ENCODE results near the gene POLR2A.
A peak's percentile ranks its signal among the peaks of the same experiment; 100 is the strongest.
"Not testable (repeated sequence)": the region's sequence is repeated elsewhere in the genome, so short reads cannot be mapped to it uniquely, and the experiment has no call there.

POLR2A gene

DNA sequence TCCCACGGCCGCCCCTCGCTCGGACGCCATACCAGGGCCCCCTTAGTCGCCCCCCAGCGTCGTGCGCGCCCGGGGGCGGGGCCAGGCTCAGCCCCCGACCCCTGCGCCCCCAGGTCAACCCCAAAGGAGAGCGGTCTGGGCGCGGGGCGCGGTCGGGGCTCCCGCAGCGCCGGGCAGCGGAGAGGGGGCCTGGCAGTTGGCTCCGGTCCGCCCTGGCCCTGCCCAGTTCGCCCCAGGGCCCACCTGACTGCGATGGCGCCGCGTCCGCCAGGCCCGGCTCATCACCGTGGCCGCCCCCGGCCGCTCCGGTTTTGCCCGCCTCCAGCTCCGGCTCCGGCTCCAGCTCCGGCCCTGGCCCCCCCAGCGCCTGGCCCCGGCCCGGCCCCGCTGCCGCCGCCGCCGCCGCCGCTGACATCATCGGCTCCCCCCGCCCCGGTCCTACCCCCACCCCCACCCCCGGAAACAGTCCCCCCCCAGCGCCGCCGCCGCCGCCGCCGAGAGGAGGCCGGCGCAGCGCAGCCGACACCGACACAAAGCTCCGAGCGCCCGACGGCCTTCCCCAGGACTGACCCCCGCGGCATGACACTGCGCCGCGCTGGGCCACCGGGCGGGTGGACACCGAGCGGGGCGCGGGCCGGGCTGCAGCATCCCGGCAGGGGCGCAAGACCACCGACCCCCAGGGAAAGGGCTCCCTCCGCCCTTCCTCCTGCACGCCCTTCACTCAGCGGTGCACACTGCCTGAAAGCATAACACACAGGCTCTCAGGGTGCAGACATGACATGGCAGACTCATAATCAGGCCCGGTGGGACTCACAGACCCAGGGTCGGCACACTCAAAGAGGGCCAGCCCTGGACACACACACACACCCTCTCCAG is 4.7 kb upstream of the POLR2A start, which contains the start of gene ZBTB4:
Gene ZBTB4 (minus strand): TSS at position 419 of the 876 bp plus-strand sequence. CDS start 12,830 bp downstream, outside the sequence.
- DNase-seq (ENCODE audit: low spot score): peak; percentile 92

DNA sequence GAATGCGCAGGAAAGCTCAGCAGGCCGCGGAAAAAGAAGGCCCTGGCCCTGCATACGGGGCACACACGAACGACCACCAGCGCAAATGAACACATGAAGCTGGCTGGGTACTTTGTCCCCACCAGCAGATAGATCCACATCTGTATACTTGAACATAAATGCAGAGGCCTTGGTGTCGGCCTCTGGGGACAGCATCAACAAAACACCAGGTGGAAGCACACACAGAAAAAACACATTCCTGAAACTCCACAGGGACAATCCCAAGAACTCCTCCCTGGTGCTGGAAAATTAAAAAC is 4.1 kb upstream of the POLR2A start:
- peak; percentile 24 for DNase-seq (ENCODE audit: low spot score)

DNA sequence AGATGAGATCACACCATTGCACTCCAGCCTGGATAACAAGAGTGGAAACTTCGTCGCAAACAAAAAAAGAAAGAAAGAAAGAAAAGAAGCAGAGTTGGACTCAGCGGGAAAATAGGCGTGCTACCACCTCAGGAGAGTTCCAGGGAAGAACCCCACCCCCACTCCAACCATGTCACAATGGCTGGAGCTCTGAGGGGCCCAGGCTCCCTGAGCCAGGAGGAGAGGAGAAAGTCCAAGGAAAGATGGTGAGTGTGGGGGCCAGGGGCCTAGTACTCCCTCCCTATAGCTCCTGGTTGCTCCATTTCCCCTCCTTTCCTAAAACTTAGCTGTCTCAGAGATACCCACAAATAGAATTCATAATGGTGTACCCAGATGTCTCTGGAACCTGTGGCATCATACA is 2.9 kb upstream of the POLR2A start, which contains the start of gene SLC35G6:
Gene SLC35G6 (plus strand): TSS at position 172 of the 400 bp plus-strand sequence. CDS start 71 bp downstream, at position 243.
- not testable (repeated sequence) for DNase-seq (ENCODE audit: low spot score)

DNA sequence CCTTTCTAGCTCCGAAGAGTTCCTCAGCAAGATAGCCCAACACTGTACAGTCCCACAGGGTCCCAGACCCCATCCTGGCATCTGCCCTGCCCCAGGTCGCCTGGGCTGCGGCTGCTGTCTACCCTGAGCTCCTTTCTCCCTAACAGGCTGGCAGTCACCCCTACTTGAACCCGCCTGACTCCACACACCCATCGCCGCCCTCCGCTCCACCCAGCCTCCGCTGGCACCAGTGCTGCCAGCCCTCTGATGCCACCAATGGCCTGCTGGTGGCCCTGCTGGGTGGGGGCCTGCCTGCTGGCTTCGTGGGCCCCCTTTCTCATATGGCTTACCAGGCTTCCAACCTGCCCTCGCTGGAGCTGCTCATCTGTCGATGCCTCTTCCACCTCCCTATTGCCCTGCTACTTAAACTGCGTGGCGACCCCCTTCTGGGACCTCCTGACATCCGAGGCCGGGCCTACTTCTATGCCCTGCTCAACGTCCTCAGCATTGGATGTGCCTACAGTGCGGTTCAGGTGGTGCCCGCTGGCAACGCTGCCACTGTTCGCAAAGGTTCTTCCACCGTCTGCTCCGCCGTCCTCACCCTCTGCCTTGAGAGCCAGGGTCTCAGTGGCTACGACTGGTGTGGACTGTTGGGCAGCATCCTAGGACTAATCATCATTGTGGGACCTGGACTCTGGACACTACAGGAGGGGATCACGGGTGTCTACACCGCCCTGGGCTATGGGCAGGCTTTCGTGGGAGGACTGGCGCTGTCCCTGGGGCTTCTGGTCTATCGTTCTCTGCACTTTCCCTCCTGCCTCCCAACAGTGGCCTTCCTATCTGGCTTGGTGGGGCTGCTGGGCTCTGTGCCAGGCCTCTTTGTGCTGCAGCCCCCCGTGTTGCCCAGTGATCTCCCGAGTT is 2.1 kb upstream of the POLR2A start:
- not testable (repeated sequence) for DNase-seq (ENCODE audit: low spot score)

DNA sequence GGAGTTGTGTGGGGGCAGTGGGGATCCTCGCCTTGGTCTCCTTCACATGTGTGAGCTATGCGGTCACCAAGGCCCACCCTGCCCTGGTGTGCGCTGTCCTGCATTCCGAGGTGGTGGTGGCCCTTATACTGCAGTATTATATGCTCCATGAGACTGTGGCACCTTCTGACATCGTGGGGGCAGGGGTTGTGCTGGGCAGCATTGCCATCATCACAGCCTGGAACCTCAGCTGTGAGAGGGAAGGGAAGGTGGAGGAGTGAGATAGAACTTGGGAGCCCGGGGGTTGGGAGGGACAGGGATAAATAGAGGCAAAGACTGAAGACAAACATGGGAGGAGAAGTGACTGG is 1.5 kb upstream of the POLR2A start:
- DNase-seq (ENCODE audit: low spot score): not testable (repeated sequence)

GRCh38 chr17:7483255-7484066 is 705 bp upstream of the POLR2A start:
- DNase-seq (ENCODE audit: low spot score): peak; percentile 91

DNA sequence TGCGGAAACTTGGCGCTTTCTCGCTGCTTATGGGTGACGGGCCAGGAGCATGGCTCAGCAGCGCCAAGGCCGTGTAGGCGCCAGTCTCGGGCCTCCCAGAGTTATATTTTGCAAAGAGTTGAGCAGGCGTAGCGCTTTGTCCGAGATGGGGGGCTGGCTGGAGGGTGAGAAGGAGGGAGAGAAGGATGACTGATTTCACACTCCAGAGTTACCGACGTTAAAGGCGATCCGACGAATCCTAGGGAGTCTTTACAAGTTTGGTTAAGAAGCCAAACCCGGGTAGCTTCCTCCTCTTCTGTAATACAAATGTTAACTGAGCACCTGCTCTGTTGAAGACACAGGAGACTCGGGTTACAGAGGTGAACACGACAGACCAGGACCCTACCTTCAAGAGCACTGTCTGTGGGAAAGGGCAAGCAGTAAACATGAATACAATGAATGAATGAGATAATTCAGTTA is 782 bp downstream of the POLR2A start:
- DNase-seq (ENCODE audit: low spot score): no peak

GRCh38 chr17:7486181-7486580 is 2.0 kb downstream of the POLR2A start:
- peak; percentile 55 for DNase-seq (ENCODE audit: low spot score)

GRCh38 chr17:7490144-7490543 is 6.0 kb downstream of the POLR2A start:
- DNase-seq (ENCODE audit: low spot score): no peak

DNA sequence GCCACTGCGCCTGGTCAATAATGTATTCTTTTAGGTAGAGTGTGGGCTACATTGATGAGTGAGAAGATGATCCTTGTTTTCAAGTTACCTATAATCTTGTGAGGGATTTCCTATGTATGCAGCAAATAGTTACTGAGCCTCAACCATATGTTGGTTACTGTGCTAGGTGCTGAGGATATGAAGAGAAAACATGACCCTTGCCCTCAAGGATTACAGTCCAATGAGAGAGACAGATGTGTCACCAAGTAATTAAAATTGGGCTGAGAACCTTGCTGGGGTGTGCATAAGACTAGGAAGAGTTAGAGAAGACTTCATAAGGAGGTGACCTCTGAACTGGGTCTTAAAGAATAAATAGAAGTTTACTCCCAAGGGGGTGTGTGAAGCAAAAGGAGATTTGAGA is 7.4 kb downstream of the POLR2A start:
- DNase-seq (ENCODE audit: low spot score): no peak

DNA sequence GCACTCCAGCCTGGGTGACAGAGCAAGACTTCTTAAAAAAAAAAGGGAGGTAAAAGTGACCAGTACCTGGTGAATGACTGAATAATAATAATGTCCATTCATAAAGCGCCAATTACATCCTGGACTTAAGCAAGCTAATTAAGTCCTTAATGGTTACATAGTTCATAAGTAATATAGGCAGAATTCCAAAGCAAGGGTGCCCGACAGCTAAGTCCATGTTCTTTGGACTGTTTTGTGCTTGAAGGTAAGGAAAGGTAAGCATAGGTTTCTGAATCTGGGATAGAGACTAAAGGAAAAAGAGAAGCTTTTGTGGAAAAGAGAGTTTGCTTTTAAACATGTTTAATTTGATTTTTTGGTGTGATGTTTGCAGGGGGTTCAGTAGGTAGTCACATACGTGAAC is 9.8 kb downstream of the POLR2A start:
- no peak for DNase-seq (ENCODE audit: low spot score)

GRCh38 chr17:7495906-7496434 is 11.8 kb downstream of the POLR2A start:
- DNase-seq (ENCODE audit: low spot score): no peak

- no peak for DNase-seq (ENCODE audit: low spot score)
Measured at GRCh38 chr17:7496470-7497183, 12.5 kb downstream of the POLR2A start.

GRCh38 chr17:7497228-7497627 is 13.1 kb downstream of the POLR2A start:
- DNase-seq (ENCODE audit: low spot score): no peak

DNA sequence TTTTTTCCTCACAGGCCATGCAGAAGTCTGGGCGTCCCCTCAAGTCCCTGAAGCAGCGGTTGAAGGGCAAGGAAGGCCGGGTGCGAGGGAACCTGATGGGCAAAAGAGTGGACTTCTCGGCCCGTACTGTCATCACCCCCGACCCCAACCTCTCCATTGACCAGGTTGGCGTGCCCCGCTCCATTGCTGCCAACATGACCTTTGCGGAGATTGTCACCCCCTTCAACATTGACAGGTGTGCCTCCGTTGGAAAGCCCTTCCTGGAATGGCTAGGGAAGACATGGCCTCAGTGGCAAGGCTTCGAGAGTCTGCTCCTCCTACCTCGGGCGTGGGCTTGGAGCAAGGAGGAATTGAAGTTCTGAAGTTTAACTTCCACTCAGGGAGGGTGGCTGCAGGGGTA is 13.5 kb downstream of the POLR2A start:
- no peak for DNase-seq (ENCODE audit: low spot score)

DNA sequence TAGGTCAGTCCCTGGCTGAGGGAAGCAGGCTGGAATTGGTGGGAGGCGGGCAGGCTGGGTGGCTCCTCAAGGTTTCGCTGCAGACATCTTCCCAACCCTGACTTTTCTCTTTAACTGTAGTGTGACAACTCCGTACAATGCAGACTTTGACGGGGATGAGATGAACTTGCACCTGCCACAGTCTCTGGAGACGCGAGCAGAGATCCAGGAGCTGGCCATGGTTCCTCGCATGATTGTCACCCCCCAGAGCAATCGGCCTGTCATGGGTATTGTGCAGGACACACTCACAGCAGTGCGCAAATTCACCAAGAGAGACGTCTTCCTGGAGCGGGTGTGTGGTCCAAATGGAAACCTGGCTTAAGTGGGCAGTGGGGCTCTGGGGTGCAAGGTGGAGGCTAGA is 15.0 kb downstream of the POLR2A start:
- DNase-seq (ENCODE audit: low spot score): no peak

DNA sequence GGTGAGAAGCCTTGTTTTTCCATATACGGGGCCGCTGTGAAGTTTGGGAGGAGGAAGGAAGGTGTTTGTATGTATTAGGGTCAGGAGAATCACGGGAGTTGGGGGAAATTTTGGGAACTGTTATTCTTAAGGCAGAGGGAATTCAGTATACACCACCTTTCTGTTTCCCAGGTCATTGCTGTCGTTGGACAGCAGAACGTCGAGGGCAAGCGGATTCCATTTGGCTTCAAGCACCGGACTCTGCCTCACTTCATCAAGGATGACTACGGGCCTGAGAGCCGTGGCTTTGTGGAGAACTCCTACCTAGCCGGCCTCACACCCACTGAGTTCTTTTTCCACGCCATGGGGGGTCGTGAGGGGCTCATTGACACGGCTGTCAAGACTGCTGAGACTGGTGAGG is 17.6 kb downstream of the POLR2A start:
- no peak for DNase-seq (ENCODE audit: low spot score)

DNA sequence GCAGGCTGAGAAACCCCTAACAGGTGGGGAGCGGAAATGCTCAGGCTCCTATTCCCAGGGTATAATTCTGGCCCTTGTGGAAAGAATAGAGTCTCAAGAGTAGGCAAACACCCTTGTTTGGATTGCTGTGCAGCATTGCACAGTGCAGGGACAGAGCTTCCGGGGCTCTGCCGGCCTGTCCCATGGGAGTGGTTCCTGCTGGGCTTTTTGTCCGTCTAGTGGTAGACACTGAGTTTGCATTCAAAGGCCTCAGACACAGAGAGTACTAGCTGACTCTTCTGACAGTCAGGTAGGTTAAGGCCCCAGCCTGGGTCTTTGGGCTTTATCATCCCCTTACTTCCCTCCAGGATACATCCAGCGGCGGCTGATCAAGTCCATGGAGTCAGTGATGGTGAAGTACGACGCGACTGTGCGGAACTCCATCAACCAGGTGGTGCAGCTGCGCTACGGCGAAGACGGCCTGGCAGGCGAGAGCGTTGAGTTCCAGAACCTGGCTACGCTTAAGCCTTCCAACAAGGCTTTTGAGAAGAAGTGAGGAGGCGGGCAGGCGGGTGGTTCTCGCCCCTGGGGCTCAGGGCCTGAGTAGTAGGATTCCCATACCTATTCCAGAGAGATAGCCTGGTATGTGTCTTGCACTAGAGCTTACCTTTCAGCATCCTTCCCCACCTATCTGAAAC is 18.1 kb downstream of the POLR2A start:
- DNase-seq (ENCODE audit: low spot score): no peak

- no peak for DNase-seq (ENCODE audit: low spot score)
Measured at GRCh38 chr17:7502987-7503386, 18.8 kb downstream of the POLR2A start.

DNA sequence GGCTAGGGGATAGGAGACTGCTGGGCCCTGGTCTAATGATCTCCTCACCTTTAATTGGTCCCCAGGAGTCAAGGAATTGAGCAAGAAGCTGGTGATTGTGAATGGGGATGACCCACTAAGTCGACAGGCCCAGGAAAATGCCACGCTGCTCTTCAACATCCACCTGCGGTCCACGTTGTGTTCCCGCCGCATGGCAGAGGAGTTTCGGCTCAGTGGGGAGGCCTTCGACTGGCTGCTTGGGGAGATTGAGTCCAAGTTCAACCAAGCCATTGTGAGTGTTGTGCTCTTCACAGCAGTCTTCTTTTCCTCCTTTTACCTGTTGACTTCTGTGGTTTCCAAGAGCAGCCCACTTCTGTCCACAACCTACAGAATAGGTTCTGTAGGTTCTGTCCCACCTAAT is 19.4 kb downstream of the POLR2A start:
- DNase-seq (ENCODE audit: low spot score): no peak

DNA sequence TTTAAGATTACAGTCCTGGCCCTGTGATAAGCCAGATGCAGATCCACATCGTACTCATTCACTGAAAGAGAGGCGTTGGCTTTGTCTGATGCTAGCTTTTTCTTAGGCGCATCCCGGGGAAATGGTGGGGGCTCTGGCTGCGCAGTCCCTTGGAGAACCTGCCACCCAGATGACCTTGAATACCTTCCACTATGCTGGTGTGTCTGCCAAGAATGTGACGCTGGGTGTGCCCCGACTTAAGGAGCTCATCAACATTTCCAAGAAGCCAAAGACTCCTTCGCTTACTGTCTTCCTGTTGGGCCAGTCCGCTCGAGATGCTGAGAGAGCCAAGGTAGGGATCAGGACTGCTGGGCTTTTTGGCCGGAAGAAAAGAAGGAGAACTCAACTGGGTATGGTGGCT is 24.0 kb downstream of the POLR2A start:
- DNase-seq (ENCODE audit: low spot score): no peak
